Stimulated activated CD8-positive, alpha-beta memory T cell treated with anti-CD3 and anti-CD28 coated beads, Interleukin-12 subunit alpha, Interleukin-12 subunit beta, amount 100 ng/mL, for 1 hour (primary cell): Measurements from ENCODE around the gene TAF11L9.
"Not testable (repeated sequence)": the region's sequence is repeated elsewhere in the genome, so short reads cannot be mapped to it uniquely, and the experiment has no call there.

Experiments
- DNase-seq: peaks from one replicate; pipeline ENCODE4 v3.0.0-alpha.2; 2020; ENCODE audit warnings: low read depth

TAF11L9 gene

GRCh38 chr5:17594255-17594654, at the start of gene TAF11L9:
Gene TAF11L9 (minus strand): TSS chr5:17594394.
- not testable (repeated sequence) for DNase-seq

GRCh38 chr5:17634160-17634559, 40.0 kb upstream of the TAF11L9 start, which contains the start of gene TAF11L14:
Gene TAF11L14 (plus strand): TSS chr5:17634460.
- no peak for DNase-seq

- not testable (repeated sequence) for DNase-seq
Observed at GRCh38 chr5:17631788-17632187, 37.6 kb upstream of the TAF11L9 start, which contains the start of gene TAF11L13. Gene TAF11L13 (plus strand): TSS chr5:17632088.

- DNase-seq = no peak
Observed at GRCh38 chr5:17625686-17626085, 31.5 kb upstream of the TAF11L9 start.

- no peak for DNase-seq
Observed at GRCh38 chr5:17620627-17621026, 26.4 kb upstream of the TAF11L9 start.

- DNase-seq = no peak
Observed at GRCh38 chr5:17619354-17619753, 25.2 kb upstream of the TAF11L9 start.

- DNase-seq = no peak
Observed at GRCh38 chr5:17614872-17615605, 20.8 kb upstream of the TAF11L9 start.

- DNase-seq = not testable (repeated sequence)
Observed at GRCh38 chr5:17610092-17610491, 15.9 kb upstream of the TAF11L9 start, which contains the start of gene TAF11L12. Gene TAF11L12 (plus strand): TSS chr5:17610392.

- not testable (repeated sequence) for DNase-seq
Observed at GRCh38 chr5:17607461-17607860, 13.3 kb upstream of the TAF11L9 start.

- DNase-seq = no peak
Observed at GRCh38 chr5:17604951-17605350, 10.8 kb upstream of the TAF11L9 start.

GRCh38 chr5:17603880-17604279, 9.7 kb upstream of the TAF11L9 start, which contains the start of gene TAF11L11:
Gene TAF11L11 (plus strand): TSS chr5:17604183.
- not testable (repeated sequence) for DNase-seq

GRCh38 chr5:17597728-17598127, 3.5 kb upstream of the TAF11L9 start, which contains the start of gene TAF11L10:
Gene TAF11L10 (minus strand): TSS chr5:17597828.
- DNase-seq = not testable (repeated sequence)

- not testable (repeated sequence) for DNase-seq
Observed at GRCh38 chr5:17590860-17591259, 3.3 kb downstream of the TAF11L9 start, which contains the start of gene TAF11L8. Gene TAF11L8 (minus strand): TSS chr5:17590960.

GRCh38 chr5:17585658-17586057, 8.5 kb downstream of the TAF11L9 start, which contains the start of gene TAF11L7:
Gene TAF11L7 (minus strand): TSS chr5:17585758.
- not testable (repeated sequence) for DNase-seq
